HG03432 (cell line): ENCODE results near the gene NUCKS1.

Experiments used
- ATAC-seq: cut with Tn5 transposase; IDR thresholded peaks from one replicate; pipeline ENCODE4 v1.9.1; 2021; ENCODE audit warnings: mild to moderate bottlenecking, moderate library complexity; ENCODE audit not compliant: unreplicated experiment

The NUCKS1 gene, protein sequence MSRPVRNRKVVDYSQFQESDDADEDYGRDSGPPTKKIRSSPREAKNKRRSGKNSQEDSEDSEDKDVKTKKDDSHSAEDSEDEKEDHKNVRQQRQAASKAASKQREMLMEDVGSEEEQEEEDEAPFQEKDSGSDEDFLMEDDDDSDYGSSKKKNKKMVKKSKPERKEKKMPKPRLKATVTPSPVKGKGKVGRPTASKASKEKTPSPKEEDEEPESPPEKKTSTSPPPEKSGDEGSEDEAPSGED

DNA sequence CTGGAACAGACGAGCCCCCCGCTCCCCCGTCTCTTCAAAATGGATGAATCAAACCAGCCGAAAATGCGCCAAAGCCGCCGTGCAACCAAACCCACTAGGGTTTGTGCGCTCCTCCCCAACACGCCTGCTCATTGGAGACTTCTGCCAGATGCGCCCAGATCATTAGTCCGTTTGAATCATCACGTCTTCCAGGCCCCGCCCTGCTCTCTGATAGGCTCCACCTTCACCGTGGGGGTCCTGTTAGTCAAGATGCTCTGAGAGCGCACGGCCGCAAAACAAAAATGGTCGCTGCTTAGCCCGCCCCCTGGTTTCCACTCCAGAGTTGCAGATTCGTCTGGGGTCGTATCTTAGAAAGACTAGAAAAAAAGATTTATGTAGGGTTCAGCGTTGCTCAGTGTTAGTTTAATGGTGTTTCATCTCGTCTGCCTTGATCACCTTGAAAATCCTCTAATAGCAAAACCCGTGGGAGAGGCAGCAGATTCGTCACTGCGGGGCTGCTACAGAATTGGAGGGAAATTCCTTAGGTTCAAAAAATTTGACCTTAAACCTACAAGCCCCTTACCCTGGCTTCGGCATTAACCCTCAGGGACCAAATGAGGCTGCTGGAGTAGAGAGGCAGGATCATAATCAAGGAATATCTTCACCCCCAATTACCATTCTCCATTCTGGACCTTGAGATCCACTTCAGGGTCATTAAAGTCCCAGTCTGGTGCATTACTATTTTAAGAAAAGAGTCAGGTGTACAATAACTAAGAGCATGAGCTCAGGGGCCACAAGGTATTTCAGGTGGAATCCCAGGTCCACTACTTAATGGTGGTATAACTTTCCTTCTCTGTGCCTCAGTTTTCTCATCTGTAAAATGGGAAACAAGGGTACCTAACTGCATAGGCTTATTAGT is at the start of gene NUCKS1:
TSS of gene NUCKS1 (minus strand) at position 45 of the 898 bp plus-strand sequence. CDS start 209 bp downstream, outside the sequence.
- peak; percentile 80 for ATAC-seq

DNA sequence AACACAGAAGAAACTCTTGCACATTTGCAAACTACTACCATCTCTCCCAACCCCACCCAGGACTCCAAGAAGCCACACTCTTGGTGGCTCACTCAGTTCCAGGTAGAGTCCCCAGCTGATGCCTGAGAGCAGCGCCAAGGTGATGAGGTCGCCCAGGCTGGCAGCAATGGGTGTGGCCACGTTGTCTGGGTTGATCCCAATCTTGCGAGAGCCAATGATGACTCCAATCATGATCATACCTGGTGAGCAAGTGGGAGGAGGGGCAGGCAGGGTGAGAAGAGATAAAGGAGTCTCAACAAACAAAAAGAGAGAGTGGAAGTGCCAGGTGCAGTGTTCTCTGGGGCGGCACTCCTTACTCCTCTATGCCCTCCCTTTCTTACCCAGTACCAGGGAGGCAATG is 48.6 kb upstream of the NUCKS1 start:
- no peak for ATAC-seq

DNA sequence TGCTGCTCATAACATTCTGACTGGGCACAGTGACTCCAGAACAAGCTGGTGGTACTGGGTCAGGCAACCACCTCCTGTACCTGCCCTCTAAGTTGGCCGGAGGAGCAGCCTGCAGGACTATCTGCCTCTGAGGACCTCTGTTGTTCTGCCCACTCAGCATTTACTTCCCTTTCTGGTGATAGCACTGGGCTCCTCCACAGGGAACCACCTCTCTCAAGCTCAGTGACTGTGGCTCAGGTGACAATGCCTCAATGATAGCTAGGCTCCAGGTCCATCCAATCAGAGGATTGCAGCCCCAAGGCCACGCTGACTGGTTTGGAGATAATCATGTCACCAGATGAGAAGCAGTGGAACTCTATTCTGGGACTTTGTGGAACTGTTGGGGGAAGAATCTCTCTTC is 47.2 kb upstream of the NUCKS1 start:
- ATAC-seq, result no peak

DNA sequence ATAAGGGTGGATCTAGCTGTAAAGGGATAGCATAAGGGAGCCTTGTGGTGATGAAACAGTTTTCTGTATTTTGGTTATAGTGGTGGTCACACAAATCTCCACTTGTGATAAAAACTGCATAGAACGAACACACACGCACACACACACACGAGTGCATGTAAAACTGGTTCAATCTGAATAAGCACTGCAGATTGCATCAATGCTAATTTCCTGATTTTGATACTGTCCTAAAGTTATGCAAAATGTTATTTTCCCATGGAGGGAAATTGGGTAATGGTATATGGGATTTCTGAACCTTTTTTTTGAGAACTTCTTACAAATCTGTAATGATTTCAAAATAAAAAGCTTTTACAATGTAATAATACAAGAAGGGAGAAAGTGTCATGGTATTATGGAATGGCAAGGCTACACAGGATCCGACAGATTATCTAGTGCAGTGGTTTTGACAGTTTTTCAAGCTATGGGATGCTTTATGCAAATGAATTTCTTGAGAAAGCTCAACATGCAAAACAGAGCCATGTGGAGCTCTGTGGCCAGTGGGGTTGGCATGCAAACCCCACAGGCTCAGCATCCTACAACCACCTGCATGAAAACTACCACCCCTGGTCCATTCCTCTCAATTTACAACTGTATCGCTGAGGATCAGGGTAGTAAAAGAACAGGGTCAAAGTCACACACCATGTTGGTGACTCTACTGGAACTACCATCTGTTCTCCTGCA is 44.2 kb upstream of the NUCKS1 start:
- no peak for ATAC-seq

DNA sequence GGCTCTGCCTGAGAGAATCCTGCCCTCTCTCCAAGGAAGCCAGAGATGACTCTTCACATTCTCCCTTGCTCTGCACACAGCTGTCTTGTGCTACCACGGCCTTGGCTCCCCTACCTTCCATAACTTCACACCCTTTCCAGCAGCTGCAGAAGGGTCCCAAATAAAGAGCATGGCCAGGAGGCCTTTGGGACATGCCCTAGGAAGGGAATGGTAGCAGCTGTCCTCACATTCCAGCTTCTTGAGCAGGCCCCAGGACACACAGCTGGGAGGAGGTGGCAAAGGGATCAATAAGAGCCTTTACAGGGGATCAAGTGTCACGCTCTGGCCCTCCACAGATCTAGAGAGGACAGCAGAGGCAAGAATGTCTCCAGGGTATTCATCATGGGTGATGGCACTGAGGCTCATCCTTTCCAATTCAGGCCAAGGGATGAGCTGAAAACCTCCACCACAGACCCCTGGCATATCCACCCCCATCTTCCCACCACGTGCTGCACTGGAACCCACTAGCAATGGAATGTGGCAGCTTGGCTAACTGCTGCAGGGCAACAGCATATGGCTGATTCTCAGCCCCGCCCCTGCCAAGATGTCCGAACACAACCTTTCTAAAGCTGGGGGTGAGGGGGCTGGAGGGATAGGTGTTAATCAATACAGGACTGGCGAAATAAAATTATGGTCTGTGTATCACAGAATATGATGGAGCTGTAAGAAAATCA is 43.1 kb upstream of the NUCKS1 start:
- no peak for ATAC-seq

DNA sequence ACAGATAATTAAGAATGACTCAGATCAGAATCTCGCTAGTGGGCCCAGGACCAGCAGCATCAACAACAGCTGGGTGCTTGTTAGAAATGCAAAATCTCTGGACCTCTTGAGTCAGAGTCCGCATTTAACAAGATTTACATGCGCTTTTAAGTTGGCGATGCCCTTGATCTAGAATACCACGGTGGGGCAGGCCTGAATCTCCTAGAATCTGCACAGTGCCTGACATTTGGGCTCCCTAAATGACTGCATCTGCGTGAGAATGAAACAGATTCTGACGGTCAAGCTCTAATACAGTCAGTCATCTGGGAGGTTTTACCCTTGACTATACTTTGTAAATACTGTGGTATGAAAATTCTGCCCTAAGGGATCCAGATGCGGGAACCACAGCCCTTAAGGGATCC is 42.5 kb upstream of the NUCKS1 start:
- no peak for ATAC-seq

DNA sequence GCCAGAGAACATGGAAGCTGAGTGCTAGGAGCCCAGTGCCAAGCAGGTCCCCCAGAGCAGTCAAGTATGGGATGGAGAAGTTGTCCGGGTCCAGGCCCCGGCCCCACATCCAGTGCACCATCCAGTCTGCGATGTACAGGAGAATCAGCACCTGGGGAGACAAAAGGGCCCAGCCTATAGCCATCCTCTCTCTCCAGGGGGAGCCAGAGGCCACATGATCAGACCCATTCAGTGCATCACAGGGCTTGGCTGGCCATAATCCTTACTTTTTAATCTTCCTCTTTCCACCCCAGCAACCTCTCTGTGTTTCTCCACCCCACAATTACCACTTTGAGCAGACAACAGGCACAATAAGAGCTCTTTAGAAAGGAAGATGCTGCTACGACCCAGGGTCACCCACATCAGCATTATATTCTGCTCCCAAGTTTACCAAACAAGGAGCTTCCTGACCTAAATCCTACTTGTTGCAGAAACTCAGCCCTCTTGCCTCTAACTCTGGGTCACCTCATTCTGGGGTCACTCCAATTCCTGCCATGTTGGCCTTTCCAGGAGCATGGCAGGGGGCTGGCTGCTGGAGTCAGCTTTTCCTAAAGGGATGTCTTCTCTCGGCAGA is 41.7 kb upstream of the NUCKS1 start:
- peak; percentile 54 for ATAC-seq

DNA sequence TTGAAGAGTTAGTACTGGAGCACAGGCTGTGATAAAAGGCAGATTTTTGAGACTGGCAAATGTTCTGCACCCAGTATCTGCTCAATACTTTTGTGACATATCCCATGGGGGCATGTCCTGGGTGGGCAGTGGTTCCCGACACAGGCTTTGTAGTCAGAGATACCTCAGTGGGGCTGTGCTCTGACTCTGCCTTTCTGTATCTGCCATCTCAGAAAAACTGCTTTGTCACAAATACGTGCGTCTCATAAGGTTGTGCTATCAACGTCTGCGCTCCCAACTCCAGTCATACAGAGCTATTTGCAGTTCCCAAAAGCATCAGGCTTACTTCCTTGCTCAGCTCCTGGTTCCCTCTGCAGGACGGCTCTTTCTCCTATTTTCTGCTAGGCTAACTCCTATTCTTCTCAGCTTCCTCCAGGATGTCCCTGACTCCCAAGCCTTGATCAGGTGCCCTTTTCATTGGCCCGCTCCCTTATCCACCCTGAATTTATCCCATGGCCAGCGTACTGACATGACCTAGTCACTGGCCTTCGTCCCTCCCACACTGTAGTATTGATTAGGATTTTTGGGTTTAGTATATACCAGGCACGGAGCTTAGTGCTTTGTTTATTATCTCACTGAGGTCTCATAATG is 37.4 kb upstream of the NUCKS1 start:
- no peak for ATAC-seq

DNA sequence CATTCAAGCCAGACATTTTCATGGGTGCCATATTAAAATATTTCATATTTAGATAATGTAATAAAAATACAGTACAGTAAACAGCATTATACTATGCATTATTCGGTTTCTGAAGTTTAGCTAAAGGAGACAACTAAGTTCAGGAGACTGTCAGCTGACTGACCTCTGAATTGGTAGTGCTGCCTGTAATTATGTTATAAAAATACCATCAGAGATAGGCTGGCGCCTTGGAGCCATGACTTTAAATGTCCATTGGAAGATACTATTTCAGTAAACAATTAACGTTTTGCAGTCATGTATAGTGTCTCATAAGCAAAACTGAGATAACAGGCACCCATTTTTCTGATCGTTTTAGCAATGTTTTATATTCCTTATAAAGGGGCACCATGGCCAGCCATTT is 36.6 kb upstream of the NUCKS1 start:
- no peak for ATAC-seq

DNA sequence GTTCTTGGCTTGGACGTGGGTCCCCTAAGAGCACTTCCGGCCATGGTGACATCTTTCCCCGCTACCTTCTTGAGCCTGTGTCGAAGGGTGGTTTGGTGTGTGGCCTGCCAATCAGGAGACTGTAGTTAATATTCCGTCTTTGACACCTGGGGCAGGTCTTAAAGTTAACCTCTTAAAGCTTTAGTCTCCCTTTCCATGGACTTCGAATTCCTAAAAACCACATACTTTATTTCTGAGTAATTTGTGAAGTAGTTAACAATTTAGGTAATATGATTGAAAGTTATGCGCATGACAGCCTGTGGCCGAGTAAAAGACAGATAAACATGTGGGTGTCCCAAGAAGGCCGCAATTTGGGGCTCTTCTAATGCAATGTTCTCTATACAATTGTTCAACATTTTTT is 35.5 kb upstream of the NUCKS1 start:
- no peak for ATAC-seq

DNA sequence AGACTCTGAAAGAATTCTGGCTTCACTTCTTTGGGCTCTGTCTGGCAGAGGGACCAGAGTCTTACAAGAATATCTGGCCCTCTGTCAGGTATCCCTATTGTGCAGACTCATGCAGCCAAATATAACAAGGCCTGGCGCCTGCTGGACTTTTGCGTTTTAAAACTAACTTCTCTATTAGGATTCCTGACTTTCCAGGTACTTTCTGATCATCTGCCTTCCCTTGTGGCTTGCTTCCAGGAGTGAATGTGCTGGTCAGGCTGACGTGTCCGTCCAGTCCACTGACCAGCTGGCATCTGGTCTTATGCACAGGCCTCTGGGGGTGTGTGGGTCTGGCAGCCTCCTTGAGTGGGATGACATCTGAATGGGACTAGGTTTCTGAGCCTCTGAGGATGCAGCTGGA is 33.9 kb upstream of the NUCKS1 start:
- ATAC-seq, result no peak

DNA sequence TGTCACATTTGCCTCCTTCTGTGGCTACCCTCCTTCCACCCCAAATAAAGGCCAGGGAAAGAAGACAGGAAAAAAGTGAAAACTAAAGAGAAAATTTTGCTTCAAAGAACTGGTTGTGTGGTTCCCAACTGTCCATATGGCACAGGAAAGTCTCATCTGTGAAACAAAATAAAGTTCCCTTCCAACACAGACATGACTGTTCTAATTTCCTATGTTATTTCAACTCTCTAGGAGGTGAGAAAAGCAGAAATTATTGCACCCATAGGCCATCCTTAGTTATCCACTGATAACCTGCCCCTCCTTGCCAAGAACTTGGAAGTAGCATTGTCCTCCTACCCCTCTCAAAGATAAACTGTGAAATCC is 33.4 kb upstream of the NUCKS1 start:
- no peak for ATAC-seq

DNA sequence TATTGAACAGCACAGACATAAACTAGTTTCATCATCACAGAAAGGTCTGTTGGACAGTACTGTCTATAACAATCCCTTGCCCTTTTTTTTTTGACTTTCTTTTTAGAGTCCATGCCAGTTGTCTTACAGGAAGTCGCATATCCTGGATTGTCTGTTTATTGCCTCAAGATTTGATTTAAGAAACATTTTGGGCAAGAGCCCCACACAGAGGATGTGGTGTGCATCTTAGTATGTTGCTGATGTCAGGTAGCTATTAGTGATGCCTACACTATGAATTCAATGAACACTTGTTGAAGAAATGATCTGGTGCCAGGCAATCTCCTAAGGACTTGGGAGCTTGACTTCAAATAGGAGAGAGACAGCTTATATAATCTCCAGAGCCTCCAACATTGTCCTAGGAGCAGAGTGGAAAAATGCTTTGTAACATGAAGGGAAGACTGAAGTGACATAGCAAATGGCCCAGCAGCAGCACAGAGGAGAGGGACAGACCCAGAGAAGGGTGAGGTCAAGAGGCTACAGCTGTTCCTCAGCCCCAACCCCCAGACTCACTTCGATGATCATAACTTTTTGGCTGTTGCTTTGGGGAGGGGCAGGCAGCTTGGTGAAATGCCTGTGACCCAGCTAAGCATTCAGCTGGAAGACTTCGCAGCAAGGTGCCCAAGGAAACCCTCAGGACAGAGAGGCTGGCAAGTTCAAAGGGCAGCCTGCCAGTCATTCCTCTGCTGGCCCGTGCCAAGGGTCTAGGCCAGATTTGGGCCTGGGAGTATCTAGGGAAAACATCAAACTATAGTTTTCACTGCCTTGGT is 32.8 kb upstream of the NUCKS1 start:
- no peak for ATAC-seq

DNA sequence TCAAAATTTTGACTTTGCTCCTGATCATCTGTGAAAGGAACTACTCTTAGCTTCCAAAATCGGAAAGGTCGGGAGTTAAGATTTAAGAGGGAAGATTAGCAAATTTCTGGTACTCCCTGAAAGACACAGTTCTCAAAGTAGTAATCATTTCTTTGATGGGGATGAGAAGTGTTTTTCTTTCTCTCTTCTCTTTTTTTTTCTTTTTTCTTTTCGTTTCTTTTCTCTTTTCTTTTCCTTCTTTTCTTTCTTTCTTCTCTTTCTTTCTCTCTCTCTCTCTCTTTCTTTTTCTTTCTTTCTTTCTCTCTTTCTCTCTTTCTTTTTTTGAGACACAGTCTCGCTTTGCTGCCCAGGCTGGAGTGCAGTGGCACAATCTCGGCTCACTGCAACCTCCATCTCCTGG is 30.4 kb upstream of the NUCKS1 start:
- no peak for ATAC-seq

DNA sequence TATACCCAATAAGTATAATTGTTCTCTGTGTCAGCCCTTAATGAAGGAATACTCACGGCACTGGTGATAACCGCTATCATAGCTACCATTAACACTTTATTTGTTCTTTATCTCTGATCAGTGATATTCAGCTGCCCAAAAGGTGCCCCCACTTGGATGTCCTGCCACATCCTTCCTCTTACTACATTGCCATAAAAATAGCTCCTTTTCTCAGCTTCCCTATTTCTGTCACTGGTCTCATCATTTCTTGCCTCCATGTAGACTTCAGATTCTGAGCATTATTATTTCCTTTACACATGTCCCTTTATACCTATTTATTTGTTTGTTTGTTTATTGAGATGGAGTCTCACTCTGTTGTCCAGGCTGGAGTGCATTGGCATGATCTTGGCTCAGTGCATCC is 28.0 kb upstream of the NUCKS1 start:
- no peak for ATAC-seq

DNA sequence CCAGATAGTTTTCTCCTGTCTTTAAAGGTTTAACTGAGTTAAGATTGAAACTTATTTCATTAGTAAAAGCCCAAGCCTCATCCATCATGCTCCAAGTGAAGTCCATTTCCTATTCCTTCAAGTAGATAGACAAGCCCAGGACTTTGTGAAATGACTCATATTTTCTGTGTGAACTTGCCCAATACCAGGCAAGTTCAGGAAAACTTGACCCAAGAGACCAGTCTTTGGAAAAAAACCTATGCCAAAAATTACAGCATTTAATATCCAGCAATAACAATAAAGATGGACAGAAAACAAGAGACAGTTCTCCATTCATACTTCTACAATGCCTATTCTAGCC is 25.7 kb upstream of the NUCKS1 start:
- no peak for ATAC-seq

DNA sequence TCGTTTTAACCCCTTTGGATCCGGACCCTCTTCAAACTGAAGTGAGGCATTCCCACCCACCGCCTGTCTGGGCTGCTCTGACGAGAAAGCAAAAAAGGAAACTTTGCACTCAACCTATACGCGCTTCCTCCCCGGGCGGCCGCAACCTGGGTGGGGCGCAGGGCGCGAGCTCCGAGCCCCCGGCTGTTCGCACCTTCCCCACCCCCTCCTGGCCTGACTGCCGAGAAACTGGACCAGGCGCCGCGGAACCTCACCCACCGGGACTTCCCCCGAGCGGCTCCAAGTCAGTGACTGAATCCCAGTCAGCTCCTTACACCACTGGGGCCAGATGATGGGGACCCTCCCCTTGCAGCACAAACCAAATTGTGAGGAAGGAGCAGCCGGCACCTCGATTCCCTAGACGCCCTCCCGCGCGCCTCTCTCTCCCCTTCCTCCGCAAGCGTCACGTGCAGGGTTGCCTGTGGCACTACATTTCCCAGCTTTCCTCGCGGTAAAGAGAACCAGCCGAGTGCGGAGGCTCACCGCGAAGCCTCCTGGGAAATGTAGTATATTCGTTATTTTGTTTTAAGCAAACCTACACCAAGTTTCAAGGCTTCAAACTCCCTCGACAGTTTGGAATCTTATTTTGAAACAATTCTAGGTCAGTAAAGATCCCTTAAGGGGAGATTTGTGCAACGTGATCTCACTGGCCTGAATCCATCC is 25.2 kb upstream of the NUCKS1 start, which contains the start of gene RAB29:
TSS of gene RAB29 (minus strand) at position 468 of the 702 bp plus-strand sequence. CDS start 526 bp downstream, outside the sequence.
- ATAC-seq, result peak; percentile 79

DNA sequence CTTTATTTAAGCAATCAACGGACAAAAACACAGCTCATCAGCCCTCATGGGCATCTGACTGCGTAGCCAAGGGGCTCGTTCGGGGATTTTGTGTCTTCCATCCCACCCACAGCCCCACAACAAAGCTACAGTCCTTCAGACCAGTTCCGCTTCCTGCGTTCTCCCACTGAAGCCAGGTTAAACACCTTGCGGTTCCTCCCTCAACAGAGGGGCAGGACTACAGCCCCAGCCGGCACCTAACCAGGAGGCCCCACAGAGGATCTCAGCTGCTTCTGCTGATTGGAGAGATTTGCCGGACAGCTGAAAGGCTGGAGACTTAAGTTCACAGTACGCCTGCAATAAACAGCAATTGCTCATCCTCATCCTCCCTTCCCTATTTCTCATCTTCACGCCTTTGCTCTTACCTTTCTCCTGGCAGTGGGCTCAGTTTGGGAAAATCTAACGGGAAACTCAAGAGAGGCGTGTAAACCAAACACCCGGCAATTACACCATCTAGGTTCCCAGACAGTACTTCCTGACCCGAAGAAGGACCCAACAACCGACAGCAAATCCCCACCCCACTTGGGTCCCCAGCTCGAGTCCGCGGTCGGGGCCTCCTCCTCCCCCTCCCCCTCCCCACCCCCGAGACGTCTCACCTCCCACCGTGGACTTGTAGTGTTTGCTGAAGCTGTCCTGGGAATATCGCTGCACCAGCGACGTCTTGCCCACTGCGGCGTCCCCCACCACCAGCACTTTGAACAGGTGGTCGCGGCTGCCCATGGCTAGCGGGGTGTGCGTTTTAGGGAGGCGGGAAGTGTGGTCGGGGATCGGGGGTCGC is 24.4 kb upstream of the NUCKS1 start:
- peak; percentile 32 for ATAC-seq
